GM23338 (cell line): ENCODE data around the gene SLC9A9. TPM values are rescaled to one million over a fixed set of nuclear protein-coding genes. Genes with fewer than 3 reads are reported as not detected.

Experiments used
- ATAC-seq: fragments of 200-7000 bp; cut with Tn5 transposase; 3 replicates; pipeline ENCODE4 v1.9.1; 2020
- DNase-seq: peaks from one replicate; pipeline ENCODE4 v3.0.0-alpha.2; 2015; ENCODE audit warnings: low spot score
- H2AFZ ChIP-seq: fragments of 200-600 bp; sonication (generic); 2 replicates; pipeline ENCODE4 v1.8.0; 2016; ENCODE audit warnings: antibody characterized with exemption, mild to moderate bottlenecking, moderate library complexity
- H3F3A ChIP-seq: fragments of 200-600 bp; sonication (generic); replicated peaks from 2 replicates; pipeline ENCODE4 v1.8.0; 2017; ENCODE audit warnings: antibody characterized with exemption, mixed run types, low read depth
- H3K27ac ChIP-seq: fragments of 200-600 bp; sonication (generic); 2 replicates; pipeline ENCODE4 v1.6.1; 2016; ENCODE audit warnings: low read depth
- H3K27me3 ChIP-seq: fragments of 200-600 bp; sonication (generic); 2 replicates; pipeline ENCODE4 v1.8.0; 2016; ENCODE audit warnings: mild to moderate bottlenecking, mixed run types, moderate library complexity; ENCODE audit not compliant: insufficient read depth
- H3K36me3 ChIP-seq: fragments of 200-600 bp; sonication (generic); 2 replicates; pipeline ENCODE4 v1.8.0; 2016; ENCODE audit warnings: mild to moderate bottlenecking; ENCODE audit not compliant: insufficient read depth
- H3K4me1 ChIP-seq: fragments of 200-600 bp; sonication (generic); 2 replicates; pipeline ENCODE4 v1.8.0; 2016; ENCODE audit warnings: mild to moderate bottlenecking, moderate library complexity; ENCODE audit not compliant: insufficient read depth
- H3K4me2 ChIP-seq: fragments of 200-600 bp; sonication (generic); 2 replicates; pipeline ENCODE4 v1.7.1; 2017; ENCODE audit warnings: mixed run types
- H3K4me3 ChIP-seq: fragments of 200-600 bp; sonication (generic); 2 replicates; pipeline ENCODE4 v1.6.1; 2016; ENCODE audit warnings: mixed run types
- H3K79me2 ChIP-seq: fragments of 200-600 bp; sonication (generic); replicated peaks from 2 replicates; pipeline ENCODE4 v1.8.0; 2017; ENCODE audit warnings: mild to moderate bottlenecking; ENCODE audit not compliant: insufficient read depth
- H3K9me2 ChIP-seq: fragments of 200-600 bp; sonication (generic); 2 replicates; pipeline ENCODE4 v1.8.0; 2017; ENCODE audit not compliant: insufficient read depth
- H4K20me1 ChIP-seq: fragments of 200-600 bp; sonication (generic); replicated peaks from 2 replicates; pipeline ENCODE4 v1.8.0; 2017; ENCODE audit warnings: mild to moderate bottlenecking; ENCODE audit not compliant: insufficient read depth
- H3K27ac Mint-ChIP-seq: 2 replicates; pipeline ENCODE4 v1.8.0; 2020; ENCODE audit warnings: inconsistent platforms, mild to moderate bottlenecking, moderate library complexity, mixed read lengths
- H3K27me3 Mint-ChIP-seq: 3 replicates; pipeline ENCODE4 v1.8.0; 2022; ENCODE audit warnings: low read depth, mild to moderate bottlenecking, moderate library complexity, mixed read lengths, inconsistent platforms; ENCODE audit not compliant: insufficient read depth, poor library complexity
- H3K36me3 Mint-ChIP-seq: 3 replicates; pipeline ENCODE4 v1.8.0; 2021; ENCODE audit warnings: low read depth, mild to moderate bottlenecking, inconsistent platforms, moderate library complexity, mixed read lengths
- H3K4me1 Mint-ChIP-seq: 3 replicates; pipeline ENCODE4 v1.8.0; 2020; ENCODE audit warnings: mild to moderate bottlenecking, inconsistent platforms, mixed read lengths
- H3K4me3 Mint-ChIP-seq: 3 replicates; pipeline ENCODE4 v1.8.0; 2021; ENCODE audit warnings: moderate library complexity, mild to moderate bottlenecking, inconsistent platforms, mixed read lengths
- H3K9me3 Mint-ChIP-seq: 3 replicates; pipeline ENCODE4 v1.8.0; 2020; ENCODE audit warnings: moderate library complexity, mild to moderate bottlenecking, inconsistent platforms, mixed read lengths
- EZH2phosphoT487 ChIP-seq: fragments of 200-600 bp; sonication (generic); IDR thresholded peaks from one replicate; pipeline ENCODE4 v1.8.1; 2018; ENCODE audit warnings: antibody characterized with exemption; ENCODE audit not compliant: unreplicated experiment
- JUNB ChIP-seq: IDR thresholded peaks from one replicate; pipeline ENCODE4 v1.6.1; 2016; ENCODE audit warnings: antibody characterized with exemption; ENCODE audit not compliant: unreplicated experiment
- REST ChIP-seq: IDR thresholded peaks from one replicate; pipeline ENCODE4 v1.6.1; 2018; ENCODE audit warnings: antibody characterized with exemption; ENCODE audit not compliant: unreplicated experiment
- polyA plus RNA-seq: library from polyadenylated mRNA; unstranded; fragments of >200 nt; fragmentation: Nextera tagmentation; extraction: Ambion mirVana; gene quantifications from 2 replicates; pipeline ENCODE4 v1.2.1, GENCODE V29; 2016
- total RNA-seq: library from RNA; depleted of rRNA; stranded (reverse); fragments of >200 nt; shearing (Covaris generic); gene quantifications from 2 replicates; pipeline ENCODE4 v1.2.3, GENCODE V29; 2014
- TF ChIP-seq, protein P1 (sequence below): fragments of 250-450 bp; sonication (Bioruptor Pico); IDR thresholded peaks from 2 replicates; pipeline ENCODE4 v1.5.0; 2020; ENCODE audit warnings: mild to moderate bottlenecking, moderate library complexity

Gene SLC9A9
- total and polyA plus RNA-seq, 2 experiments from 2014 or later, result 1.3 to 1.6 TPM

GRCh38 chr3:143533391-143533790 is 314.9 kb downstream of the SLC9A9 start (continued):
- TF ChIP-seq REST (no peak), EZH2phosphoT487 (no peak), JUNB (no peak)
- TF ChIP-seq, protein P1, sequence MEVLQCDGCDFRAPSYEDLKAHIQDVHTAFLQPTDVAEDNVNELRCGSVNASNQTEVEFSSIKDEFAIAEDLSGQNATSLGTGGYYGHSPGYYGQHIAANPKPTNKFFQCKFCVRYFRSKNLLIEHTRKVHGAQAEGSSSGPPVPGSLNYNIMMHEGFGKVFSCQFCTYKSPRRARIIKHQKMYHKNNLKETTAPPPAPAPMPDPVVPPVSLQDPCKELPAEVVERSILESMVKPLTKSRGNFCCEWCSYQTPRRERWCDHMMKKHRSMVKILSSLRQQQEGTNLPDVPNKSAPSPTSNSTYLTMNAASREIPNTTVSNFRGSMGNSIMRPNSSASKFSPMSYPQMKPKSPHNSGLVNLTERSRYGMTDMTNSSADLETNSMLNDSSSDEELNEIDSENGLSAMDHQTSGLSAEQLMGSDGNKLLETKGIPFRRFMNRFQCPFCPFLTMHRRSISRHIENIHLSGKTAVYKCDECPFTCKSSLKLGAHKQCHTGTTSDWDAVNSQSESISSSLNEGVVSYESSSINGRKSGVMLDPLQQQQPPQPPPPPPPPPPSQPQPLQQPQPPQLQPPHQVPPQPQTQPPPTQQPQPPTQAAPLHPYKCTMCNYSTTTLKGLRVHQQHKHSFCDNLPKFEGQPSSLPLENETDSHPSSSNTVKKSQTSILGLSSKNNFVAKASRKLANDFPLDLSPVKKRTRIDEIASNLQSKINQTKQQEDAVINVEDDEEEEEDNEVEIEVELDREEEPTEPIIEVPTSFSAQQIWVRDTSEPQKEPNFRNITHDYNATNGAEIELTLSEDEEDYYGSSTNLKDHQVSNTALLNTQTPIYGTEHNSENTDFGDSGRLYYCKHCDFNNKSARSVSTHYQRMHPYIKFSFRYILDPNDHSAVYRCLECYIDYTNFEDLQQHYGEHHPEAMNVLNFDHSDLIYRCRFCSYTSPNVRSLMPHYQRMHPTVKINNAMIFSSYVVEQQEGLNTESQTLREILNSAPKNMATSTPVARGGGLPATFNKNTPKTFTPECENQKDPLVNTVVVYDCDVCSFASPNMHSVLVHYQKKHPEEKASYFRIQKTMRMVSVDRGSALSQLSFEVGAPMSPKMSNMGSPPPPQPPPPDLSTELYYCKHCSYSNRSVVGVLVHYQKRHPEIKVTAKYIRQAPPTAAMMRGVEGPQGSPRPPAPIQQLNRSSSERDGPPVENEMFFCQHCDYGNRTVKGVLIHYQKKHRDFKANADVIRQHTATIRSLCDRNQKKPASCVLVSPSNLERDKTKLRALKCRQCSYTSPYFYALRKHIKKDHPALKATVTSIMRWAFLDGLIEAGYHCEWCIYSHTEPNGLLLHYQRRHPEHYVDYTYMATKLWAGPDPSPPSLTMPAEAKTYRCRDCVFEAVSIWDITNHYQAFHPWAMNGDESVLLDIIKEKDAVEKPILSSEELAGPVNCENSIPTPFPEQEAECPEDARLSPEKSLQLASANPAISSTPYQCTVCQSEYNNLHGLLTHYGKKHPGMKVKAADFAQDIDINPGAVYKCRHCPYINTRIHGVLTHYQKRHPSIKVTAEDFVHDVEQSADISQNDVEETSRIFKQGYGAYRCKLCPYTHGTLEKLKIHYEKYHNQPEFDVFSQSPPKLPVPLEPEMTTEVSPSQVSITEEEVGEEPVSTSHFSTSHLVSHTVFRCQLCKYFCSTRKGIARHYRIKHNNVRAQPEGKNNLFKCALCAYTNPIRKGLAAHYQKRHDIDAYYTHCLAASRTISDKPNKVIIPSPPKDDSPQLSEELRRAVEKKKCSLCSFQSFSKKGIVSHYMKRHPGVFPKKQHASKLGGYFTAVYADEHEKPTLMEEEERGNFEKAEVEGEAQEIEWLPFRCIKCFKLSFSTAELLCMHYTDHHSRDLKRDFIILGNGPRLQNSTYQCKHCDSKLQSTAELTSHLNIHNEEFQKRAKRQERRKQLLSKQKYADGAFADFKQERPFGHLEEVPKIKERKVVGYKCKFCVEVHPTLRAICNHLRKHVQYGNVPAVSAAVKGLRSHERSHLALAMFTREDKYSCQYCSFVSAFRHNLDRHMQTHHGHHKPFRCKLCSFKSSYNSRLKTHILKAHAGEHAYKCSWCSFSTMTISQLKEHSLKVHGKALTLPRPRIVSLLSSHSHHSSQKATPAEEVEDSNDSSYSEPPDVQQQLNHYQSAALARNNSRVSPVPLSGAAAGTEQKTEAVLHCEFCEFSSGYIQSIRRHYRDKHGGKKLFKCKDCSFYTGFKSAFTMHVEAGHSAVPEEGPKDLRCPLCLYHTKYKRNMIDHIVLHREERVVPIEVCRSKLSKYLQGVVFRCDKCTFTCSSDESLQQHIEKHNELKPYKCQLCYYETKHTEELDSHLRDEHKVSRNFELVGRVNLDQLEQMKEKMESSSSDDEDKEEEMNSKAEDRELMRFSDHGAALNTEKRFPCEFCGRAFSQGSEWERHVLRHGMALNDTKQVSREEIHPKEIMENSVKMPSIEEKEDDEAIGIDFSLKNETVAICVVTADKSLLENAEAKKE (CRISPR knock-in tag), result no peak

- H3K4me1 Mint-ChIP-seq, result no peaks in the 10 kb centered on the region
- H2AFZ ChIP-seq, result no peak overlapping the region
- H3K4me1 ChIP-seq, result no peaks in the 10 kb centered on the region
- no peak for TF ChIP-seq REST
Measured at GRCh38 chr3:143532091-143532490, 316.2 kb downstream of the SLC9A9 start.

More at GRCh38 chr3:143532091-143532490, 316.2 kb downstream of the SLC9A9 start:
- H3K9me3 Mint-ChIP-seq, result no peaks in the 10 kb centered on the region
- ATAC-seq, result no peak
- Histone ChIP-seq H3K9me2 (peaks cover 7% of the 10 kb centered on the region), H4K20me1 (no peaks in the 10 kb centered on the region), H3K27ac (no peak overlapping the region), H3K4me3 (no peak overlapping the region), H3K79me2 (no peaks in the 10 kb centered on the region), H3K36me3 (no peaks in the 10 kb centered on the region), H3F3A (no peaks in the 10 kb centered on the region), H3K4me2 (no peak overlapping the region), H3K27me3 (no peaks in the 10 kb centered on the region)
- no peak overlapping the region for H3K4me3 Mint-ChIP-seq
- no peaks in the 10 kb centered on the region for H3K36me3 Mint-ChIP-seq
- no peaks in the 10 kb centered on the region for H3K27me3 Mint-ChIP-seq
- DNase-seq, result no peak
- no peak overlapping the region for H3K27ac Mint-ChIP-seq
